HT-29 (cell line): ENCODE measurements around the gene AFF3. TPM values are rescaled to one million over a fixed set of nuclear protein-coding genes. Genes with fewer than 3 reads are reported as not detected.
A peak's percentile ranks its signal among the peaks of the same experiment; 100 is the strongest.

Experiments
- DNase-seq: peaks from one replicate; pipeline ENCODE4 v3.0.0-alpha.2; 2015; ENCODE audit warnings: low spot score
- total RNA-seq: library from RNA; depleted of rRNA; stranded (reverse); fragments of >200 nt; shearing (Covaris generic); gene quantifications from 2 replicates; pipeline ENCODE4 v1.2.3, GENCODE V29; 2014

Gene AFF3
- total RNA-seq, 1 experiment from 2014 or later: not detected

GRCh38 chr2:99640635-99641151 is 501.7 kb downstream of the AFF3 start:
- DNase-seq: no peak

- no peak for DNase-seq
Measured at GRCh38 chr2:99638791-99639190, 503.6 kb downstream of the AFF3 start.

- DNase-seq: no peak
Measured at GRCh38 chr2:99637159-99637697, 505.2 kb downstream of the AFF3 start.

DNA sequence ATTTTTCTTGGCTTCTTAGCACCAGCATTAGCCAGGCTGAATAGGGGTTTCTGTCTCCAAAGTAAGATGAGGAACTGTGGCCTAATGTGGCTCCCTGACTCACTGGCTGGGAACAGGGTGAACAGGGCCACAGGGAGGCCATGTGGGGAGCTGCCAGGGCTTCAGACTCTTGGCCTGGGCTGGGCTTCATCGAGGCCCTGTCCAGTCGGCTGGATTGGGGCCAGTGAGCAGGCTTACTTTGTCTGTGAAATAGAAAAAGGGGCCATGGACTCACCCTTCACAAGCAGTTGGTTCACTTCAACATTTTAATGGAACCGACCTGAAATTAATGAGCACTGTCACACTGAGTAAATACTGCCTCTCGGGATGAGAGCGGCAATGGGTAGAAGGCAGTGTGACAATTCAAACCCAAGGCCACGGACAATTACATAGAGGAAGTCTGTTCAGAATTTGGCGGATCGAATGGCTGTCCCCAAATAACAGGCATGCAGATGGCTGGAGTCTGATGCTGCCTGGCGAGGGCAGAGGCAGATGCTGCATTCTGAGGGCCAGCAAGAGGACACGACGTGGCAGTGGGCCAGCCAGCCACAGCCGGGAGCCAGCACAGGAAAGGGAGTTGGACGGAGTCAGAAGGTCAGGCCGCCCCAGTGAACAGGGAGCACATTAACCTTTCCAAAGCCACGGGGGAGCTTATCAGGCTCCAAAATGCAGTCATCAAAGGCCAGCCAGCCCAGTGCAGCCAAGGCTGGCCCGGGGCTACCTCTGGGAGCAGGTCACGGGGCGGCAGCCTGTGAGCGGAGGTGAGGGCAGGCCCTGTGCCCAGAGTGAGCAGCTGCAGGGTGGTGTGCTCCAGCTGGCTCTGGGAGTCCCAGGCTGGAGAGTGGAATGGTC is 506.0 kb downstream of the AFF3 start:
- no peak for DNase-seq

GRCh38 chr2:99635710-99636109 is 506.7 kb downstream of the AFF3 start:
- no peak for DNase-seq

GRCh38 chr2:99634234-99634633 is 508.2 kb downstream of the AFF3 start:
- DNase-seq: no peak

DNA sequence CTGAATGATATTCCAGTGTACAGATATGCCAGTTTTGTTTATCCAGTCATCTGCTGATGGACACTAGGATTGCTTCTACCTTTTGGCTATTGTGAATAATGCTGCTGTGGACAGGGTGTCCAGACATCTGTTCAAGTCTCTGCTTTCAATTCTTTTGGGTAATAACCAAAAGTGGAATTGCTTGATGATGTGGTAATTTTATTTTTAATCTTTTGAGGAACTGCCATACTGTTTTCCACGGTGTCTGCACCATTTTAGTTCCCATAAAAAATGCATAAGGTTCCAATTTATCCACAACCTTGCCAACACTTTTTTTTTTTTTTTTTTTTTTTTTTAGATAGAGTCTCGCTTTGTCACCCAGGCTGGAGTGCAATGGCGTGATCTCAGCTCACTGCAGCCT is 510.7 kb downstream of the AFF3 start:
- DNase-seq: no peak

- DNase-seq: no peak
Measured at GRCh38 chr2:99629320-99629719, 513.1 kb downstream of the AFF3 start.

DNA sequence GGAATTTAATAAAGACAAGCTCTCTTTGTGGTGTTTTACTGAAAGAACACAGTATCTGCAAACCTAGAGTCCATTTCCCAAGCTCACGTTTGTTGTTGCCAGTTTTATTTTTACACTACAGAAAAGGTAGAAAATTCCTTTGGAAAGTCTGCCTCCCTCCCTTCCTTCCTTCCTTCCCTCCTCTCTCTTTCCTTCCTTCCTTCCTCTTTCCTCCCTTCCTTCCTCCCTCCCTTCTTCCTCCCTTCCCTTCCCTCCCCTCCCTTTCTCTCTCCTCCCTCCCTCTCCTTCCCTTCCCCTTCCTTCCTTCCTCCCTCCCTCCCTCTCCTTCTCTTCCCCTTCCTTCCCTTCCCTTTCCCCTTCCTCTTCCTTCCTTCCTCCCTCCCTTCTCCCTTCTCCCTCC is 516.2 kb downstream of the AFF3 start:
- no peak for DNase-seq

DNA sequence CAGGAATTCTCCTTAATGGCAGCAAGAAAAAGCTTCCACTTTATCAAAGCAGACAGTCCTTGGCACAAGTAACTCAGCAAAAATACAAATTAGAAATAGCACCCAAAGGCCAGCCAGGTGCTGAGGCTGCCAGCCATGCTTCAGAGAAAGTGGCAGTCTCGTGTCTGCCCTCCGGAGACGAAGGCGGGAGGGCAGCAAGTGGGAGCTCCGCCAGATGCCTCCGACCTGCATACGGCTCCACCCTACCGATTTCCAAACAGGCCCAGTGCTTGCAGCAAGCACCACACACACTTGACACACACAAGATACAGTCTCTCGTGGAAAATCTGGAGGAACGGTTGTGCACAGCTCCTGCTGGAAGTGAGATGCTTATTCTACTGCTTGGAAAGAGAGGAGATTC is 517.7 kb downstream of the AFF3 start:
- DNase-seq: no peak

DNA sequence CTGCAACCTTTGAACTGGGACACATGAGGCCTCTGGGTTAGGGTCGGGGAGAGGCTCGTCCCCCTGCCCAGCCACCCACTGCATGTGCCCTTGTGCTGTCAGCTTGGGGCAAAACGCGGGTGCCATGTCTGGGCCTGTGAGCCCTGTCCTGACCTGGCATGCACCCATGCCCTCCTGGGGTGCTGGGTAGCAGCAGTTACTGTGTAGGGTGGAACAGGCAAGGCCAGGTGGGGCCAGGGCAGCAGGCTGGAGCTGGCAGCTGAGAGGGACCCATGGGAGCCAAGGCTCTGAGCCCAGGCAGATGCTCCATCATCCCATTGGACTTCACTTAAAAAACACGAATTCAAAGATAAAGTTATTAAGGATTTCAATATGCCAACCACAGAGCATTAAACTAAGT is 518.8 kb downstream of the AFF3 start:
- no peak for DNase-seq

DNA sequence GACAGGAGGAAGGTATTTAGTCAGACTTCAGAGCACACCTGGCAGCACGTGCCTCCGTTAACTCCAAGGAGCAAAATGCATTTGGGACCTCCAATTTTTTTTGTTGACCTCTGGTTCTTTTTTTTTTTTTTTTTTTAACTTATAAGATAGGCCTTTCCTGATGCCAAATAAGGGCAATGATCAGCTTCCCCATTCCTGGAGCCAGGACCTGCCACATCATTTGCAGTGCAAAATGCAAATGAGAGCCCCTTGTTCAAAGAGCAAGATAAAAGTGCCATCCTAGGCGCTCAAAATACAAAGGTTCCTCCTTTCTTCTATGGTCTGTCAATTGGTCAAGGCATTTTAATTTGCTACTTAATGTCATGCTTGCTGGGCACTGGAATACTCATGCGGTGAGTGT is 519.4 kb downstream of the AFF3 start:
- no peak for DNase-seq

GRCh38 chr2:99622534-99622933 is 519.9 kb downstream of the AFF3 start:
- no peak for DNase-seq

DNA sequence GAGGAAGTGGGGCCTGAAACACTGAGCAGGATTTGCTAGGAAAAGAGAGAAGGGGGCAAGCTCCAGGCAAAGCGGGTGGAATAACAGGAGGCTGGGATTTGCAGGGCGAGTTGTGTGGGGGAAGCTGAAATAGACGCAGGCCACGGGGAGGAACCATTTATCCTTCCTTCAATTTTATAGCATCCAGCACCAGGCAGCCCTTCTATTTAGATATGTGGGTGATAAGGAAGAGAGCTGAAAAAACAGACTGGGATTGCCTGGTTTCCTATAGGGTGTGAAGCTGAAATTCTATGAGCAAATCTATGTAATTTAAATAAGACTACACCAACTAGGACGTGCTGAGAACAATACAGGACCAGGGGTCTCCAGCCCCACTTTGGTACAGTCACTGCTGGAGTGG is 520.6 kb downstream of the AFF3 start:
- no peak for DNase-seq

- DNase-seq: no peak
Measured at GRCh38 chr2:99621106-99621505, 521.3 kb downstream of the AFF3 start.

DNA sequence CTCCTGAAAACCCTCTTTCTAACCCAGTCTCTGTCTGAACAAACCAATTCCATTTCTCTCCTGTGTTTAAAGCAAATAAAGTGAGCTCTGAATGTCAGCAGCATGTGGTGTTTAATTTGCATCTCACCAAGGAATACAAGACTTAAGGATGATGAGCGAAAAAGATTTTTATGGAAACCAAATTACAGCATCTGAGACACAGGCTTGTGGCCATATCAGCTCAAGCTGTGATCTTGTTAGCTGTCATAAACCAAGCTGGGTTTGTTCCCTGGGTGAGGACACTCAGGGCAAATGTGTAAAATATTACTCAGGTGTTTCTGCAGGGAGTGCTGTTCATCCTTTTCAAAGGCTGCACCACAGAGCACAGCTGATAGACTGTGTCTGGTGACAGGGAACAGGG is 523.2 kb downstream of the AFF3 start:
- DNase-seq: no peak

- DNase-seq: no peak
Measured at GRCh38 chr2:99618579-99619097, 523.8 kb downstream of the AFF3 start.

- no peak for DNase-seq
Measured at GRCh38 chr2:99617811-99618210, 524.6 kb downstream of the AFF3 start.

DNA sequence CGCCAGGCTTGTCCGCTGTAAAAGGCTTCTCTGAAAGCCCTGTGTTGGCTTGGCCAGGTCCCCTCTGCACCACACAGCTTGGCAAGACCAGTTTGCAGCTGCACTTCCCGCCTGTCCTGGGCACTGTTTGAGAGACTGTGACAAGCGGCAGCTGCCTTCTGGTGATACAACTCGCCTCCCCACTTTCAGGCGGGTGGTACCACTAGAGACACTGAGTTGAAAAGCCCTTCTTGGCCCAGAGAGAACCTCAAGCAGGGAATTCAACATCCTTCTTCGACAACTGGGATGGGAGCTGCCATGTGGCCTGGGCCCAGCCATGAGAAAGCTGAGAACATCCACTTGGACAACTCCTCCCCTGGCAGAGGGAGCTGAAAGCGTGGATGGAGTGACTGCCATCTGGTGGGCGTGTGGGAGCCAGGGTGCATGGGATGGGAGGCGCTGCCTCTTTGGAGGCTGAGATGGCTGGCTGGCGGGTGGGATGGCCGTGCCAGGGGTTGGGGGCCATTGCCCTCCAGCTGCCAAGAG is 527.1 kb downstream of the AFF3 start:
- DNase-seq: peak; percentile 34

DNA sequence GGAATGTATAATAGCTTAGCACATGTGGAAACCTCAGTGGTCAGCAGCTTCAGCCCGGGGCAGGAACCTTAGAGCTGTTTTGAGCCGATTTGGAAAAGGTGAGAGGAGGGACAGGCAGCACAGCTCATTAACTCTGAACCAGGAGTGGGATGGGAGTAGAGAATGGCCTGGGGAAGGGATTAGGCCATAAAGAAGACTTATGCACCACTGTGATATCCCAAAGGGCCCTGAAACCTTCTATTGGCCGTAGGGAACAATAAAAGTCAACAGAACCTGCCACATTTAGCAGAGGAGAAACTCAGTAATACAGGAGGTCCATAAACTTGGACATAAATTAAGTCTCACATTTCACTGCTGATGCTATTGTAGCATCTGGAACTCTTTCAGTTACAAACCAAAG is 528.4 kb downstream of the AFF3 start:
- DNase-seq: no peak

DNA sequence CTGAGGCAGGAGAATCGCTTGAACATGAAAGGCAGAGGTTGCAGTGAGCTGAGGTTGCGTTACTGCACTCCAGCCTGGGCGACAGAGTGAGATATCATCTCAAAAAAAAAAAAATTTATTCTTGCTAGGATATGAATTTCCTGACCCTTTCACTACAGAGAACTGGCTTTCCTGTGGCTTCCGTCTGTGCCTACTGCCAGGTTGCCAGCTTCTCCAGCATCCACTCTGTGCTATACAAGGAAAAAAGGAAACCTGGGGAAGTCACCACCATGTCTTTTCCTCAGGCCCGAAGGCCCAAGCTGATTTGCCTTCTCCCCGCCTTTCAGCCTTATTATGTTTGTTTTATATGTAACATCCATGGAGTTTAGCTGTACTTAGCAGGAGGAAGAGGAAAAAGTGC is 530.6 kb downstream of the AFF3 start:
- no peak for DNase-seq

GRCh38 chr2:99611034-99611433 is 531.4 kb downstream of the AFF3 start:
- no peak for DNase-seq
